B cell (primary cell): ENCODE measurements around the gene UQCR10. TPM values are rescaled to one million over a fixed set of nuclear protein-coding genes. Genes with fewer than 3 reads are reported as not detected.
A peak's percentile ranks its signal among the peaks of the same experiment; 100 is the strongest.

Source experiments
- ATAC-seq: fragments of 200-7000 bp; cut with Tn5 transposase; one replicate; pipeline ENCODE4 v1.10.0; 2021; ENCODE audit warnings: low read depth, mild to moderate bottlenecking, moderate number of reproducible peaks, moderate library complexity
- CTCF ChIA-PET: fragments of 350-600 bp; sonication (Branson Sonifier 250); formaldehyde crosslinking; loops from one replicate; lab custom pipeline; 2021; ENCODE audit warnings: antibody characterized with exemption, inconsistent platforms; lab: Charles Lee
- POLR2A ChIA-PET: fragments of 350-600 bp; sonication (Branson Sonifier 250); formaldehyde crosslinking; loops from one replicate; lab custom pipeline; 2021; ENCODE audit warnings: antibody characterized with exemption; lab: Charles Lee
- DNase-seq: peaks from one replicate; pipeline ENCODE4 v3.0.0; 2013
- H2AFZ ChIP-seq: 2 replicates; pipeline ENCODE4 v1.6.1; 2012; ENCODE audit warnings: mild to moderate bottlenecking, low read depth, low read length; ENCODE audit not compliant: insufficient read depth, poor library complexity, severe bottlenecking
- H3K27ac ChIP-seq, 2 donors: 1 replicate in 1 of 2; 2 replicates in 1 of 2; pipeline ENCODE4 v1.5.1; 2012 to 2013; ENCODE audit warnings: low read length in 2 of 2, mild to moderate bottlenecking in 2 of 2, moderate library complexity in 1 of 2
- H3K27me3 ChIP-seq, 4 experiments: fragments of 200-600 bp in 1 of 4; sonication (generic) in 1 of 4; replicated peaks in 1 of 4; 1 replicate in 2 of 4; 2 replicates in 2 of 4; pipeline versions ENCODE4 v1.6.1 to v1.7.0; 2013 to 2016; ENCODE audit warnings: low read length in 3 of 4, mild to moderate bottlenecking in 2 of 4, mixed read lengths in 1 of 4, moderate library complexity in 1 of 4; ENCODE audit not compliant: insufficient read depth in 4 of 4, control insufficient read depth in 3 of 4; ENCODE audit errors: control extremely low read depth in 1 of 4
- H3K36me3 ChIP-seq, 2 experiments: replicated peaks in 1 of 2; 1 replicate in 1 of 2; 2 replicates in 1 of 2; pipeline versions ENCODE4 v1.6.1 to v1.7.1; 2013; ENCODE audit warnings: low read length in 1 of 2; ENCODE audit not compliant: insufficient read depth in 2 of 2, control insufficient read depth in 1 of 2; ENCODE audit errors: control extremely low read depth in 1 of 2, extremely low read depth in 1 of 2
- H3K4me1 ChIP-seq, 2 donors: fragments of 200-600 bp in 1 of 2; sonication (generic) in 1 of 2; 1 replicate in 1 of 2; 2 replicates in 1 of 2; pipeline versions ENCODE4 v1.5.1 to v1.6.1; 2013 to 2017; ENCODE audit warnings: low read length in 2 of 2; ENCODE audit not compliant: control insufficient read depth in 2 of 2, insufficient read depth in 2 of 2
- H3K4me2 ChIP-seq: replicated peaks from 2 replicates; pipeline ENCODE3; 2012; ENCODE audit warnings: mild to moderate bottlenecking, low read depth, low read length; ENCODE audit not compliant: poor library complexity, severe bottlenecking
- H3K4me3 ChIP-seq, 5 experiments: fragments of 200-600 bp in 1 of 5; sonication (generic) in 1 of 5; 1 replicate in 3 of 5; 2 replicates in 2 of 5; pipeline versions ENCODE4 v1.5.1 to v1.7.0; 2011 to 2016; ENCODE audit warnings: low read length in 4 of 5, mild to moderate bottlenecking in 4 of 5, low read depth in 2 of 5, control low read depth in 1 of 5, moderate library complexity in 1 of 5; ENCODE audit not compliant: insufficient read depth in 1 of 5; ENCODE audit errors: control extremely low read depth in 1 of 5, extremely low read depth in 1 of 5
- H3K79me2 ChIP-seq: fragments of 200-600 bp; sonication (generic); one replicate; pipeline ENCODE4 v1.6.0; 2016; ENCODE audit warnings: low read length; ENCODE audit not compliant: control insufficient read depth, insufficient read depth
- H3K9ac ChIP-seq: fragments of 200-600 bp; sonication (generic); 2 replicates; pipeline ENCODE4 v1.6.1; 2017; ENCODE audit warnings: mild to moderate bottlenecking, low read length, moderate library complexity
- H3K9me3 ChIP-seq, 3 donors: one replicate each; pipeline versions ENCODE4 v1.6.1 to v1.7.1; 2013; ENCODE audit warnings: low read length in 2 of 3; ENCODE audit not compliant: control insufficient read depth in 2 of 3, insufficient read depth in 1 of 3; ENCODE audit errors: control extremely low read depth in 1 of 3
- H4K20me1 ChIP-seq: 2 replicates; pipeline ENCODE4 v1.6.0; 2012; ENCODE audit warnings: mild to moderate bottlenecking, low read length; ENCODE audit not compliant: insufficient read depth, control insufficient read depth, poor library complexity, severe bottlenecking
- H3K27ac Mint-ChIP-seq: one replicate; pipeline ENCODE4 v1.8.0; 2021; ENCODE audit warnings: mixed read lengths
- H3K27me3 Mint-ChIP-seq: one replicate; pipeline ENCODE4 v1.8.0; 2021; ENCODE audit warnings: mixed read lengths
- H3K4me1 Mint-ChIP-seq: one replicate; pipeline ENCODE4 v1.8.0; 2021; ENCODE audit warnings: mixed read lengths
- H3K4me3 Mint-ChIP-seq: one replicate; pipeline ENCODE4 v1.8.0; 2021; ENCODE audit warnings: mixed read lengths
- H3K9me3 Mint-ChIP-seq: one replicate; pipeline ENCODE4 v1.8.0; 2022; ENCODE audit warnings: mixed read lengths; ENCODE audit not compliant: insufficient read depth
- CTCF ChIP-seq: fragments of 200-600 bp; IDR thresholded peaks from one replicate; pipeline ENCODE4 v1.8.0; 2022; ENCODE audit warnings: antibody characterized with exemption, mild to moderate bottlenecking
- EZH2 ChIP-seq: IDR thresholded peaks from 2 replicates; pipeline ENCODE4 v1.6.1; 2012; ENCODE audit warnings: borderline replicate concordance, low read depth, mild to moderate bottlenecking, moderate library complexity, low read length; ENCODE audit not compliant: insufficient read depth, poor library complexity, severe bottlenecking
- WGBS: methylation state at CpG from one replicate; pipeline ENCODE4 v1.1.5; 2013; ENCODE audit warnings: missing lambda C conversion rate; ENCODE audit not compliant: insufficient coverage; 5-methylcytosine and 5-hydroxymethylcytosine counted together
- intact Hi-C: fragments of 100-400 bp; cut with micrococcal nuclease; formaldehyde crosslinking; loops from one replicate; pipeline ENCODE4 v1.10.0; 2022
- polyA plus RNA-seq: library from polyadenylated mRNA; depleted of rRNA; stranded (reverse); fragments of >200 nt; gene quantifications from 2 replicates; pipeline ENCODE4 v1.2.3, GENCODE V29; 2012
- total RNA-seq, 2 donors: library from RNA; stranded (reverse); fragments of 120-200 nt in 1 of 2; gene quantifications; 1 replicate in 1 of 2; 2 replicates in 1 of 2; pipeline versions ENCODE4 v1.2.3 to v1.2.4, GENCODE V29; 2013 to 2022

UQCR10 gene
- total and polyA plus RNA-seq, 2 donors (not counting 1 experiment from before 2014, with no cell fraction given), result 41.0 to 67.6 TPM

GRCh38 chr22:29718949-29719898 lies 47.9 kb upstream of the UQCR10 start:
- no peak overlapping the region for H3K27ac ChIP-seq
- WGBS, result 57% methylated on average over 14 of the region's 24 CpGs
- H3K4me1 ChIP-seq, result peaks cover 7 to 8% of the 10 kb centered on the region in 2 donors
- H3K36me3 ChIP-seq, result no peaks in the 10 kb centered on the region
- ATAC-seq (no peak), DNase-seq (no peak)
- no peak for TF ChIP-seq EZH2
- TF ChIP-seq CTCF, result no peak
- Mint-ChIP-seq H3K4me3 (peak overlapping the region; percentile 47), H3K27ac (no peak overlapping the region), H3K27me3 (peaks cover 43% of the 10 kb centered on the region), H3K4me1 (peaks cover 9% of the 10 kb centered on the region), H3K9me3 (no peaks in the 10 kb centered on the region)
- H2AFZ ChIP-seq, result no peak overlapping the region
- ChIA-PET CTCF (no interaction called here), POLR2A (no interaction called here)
- intact Hi-C loops, result no loop called here
- no peaks in the 10 kb centered on the region for H4K20me1 ChIP-seq
- H3K79me2 ChIP-seq, result no peaks in the 10 kb centered on the region
- H3K4me3 ChIP-seq, result no peak overlapping the region
- no peaks in the 10 kb centered on the region for H3K9me3 ChIP-seq
- peaks cover 0 to 47% (median 12%) of the 10 kb centered on the region in 4 experiments for H3K27me3 ChIP-seq
- H3K9ac ChIP-seq, result no peak overlapping the region
- H3K4me2 ChIP-seq, result peak overlapping the region; percentile 40
